Occipital lobe (tissue), 2 donors: ENCODE results near the gene LRP6. TPM values are rescaled to one million over a fixed set of nuclear protein-coding genes. Genes with fewer than 3 reads are reported as not detected.

ENCODE experiments used
- DNase-seq: peaks from one replicate; lab custom pipeline; 2025; lab: John Stamatoyannopoulos, UW
- total RNA-seq: library from RNA; depleted of rRNA; stranded (reverse); fragments of >200 nt; gene quantifications from one replicate; pipeline ENCODE4 v1.2.3, GENCODE V29; 2014

LRP6 gene
- total RNA-seq, 1 donor from 2014 or later, result 95.3 TPM

DNA sequence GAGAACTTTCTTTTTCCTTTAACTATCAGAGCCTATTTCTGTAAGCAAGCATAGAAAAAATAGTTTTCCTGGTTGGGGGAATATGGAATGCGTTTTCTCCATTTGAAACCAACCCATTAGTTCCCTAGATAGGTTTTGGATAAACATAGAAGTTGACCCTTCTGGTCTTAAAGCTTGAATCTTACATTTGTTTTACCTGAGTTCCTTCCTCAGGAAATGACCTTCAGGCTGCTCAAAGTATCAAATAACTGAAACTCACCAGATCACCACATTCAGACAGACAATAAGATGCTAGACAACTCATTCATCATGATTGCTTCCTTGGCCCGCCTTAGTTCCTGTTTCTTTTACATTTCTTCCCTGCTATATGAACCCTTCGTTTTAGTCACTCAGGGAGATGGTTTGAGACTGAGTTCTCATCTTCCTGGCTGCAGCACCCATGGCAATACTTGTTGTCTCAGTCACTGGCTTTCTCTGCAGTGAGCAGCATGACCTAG is 52.2 kb downstream of the LRP6 start:
- DNase-seq, result no peak

DNA sequence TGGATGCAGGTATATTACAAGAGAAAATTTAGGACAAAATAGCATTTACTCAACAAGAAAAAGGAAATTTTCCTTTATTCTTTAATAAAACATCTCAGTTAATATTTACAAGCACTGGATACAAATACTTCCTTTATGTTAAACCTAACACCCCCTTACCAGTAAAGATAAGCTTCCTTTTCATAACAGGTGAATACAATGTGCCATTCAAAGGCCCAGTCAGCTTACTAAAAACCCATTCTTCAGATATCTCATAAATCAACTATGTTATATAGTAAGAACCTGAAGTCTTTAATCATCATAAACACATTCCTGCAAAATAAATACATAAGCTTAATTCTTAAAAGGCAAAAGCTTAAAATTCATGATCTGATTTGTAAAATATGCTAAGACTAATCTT is 52.6 kb downstream of the LRP6 start:
- no peak for DNase-seq

DNA sequence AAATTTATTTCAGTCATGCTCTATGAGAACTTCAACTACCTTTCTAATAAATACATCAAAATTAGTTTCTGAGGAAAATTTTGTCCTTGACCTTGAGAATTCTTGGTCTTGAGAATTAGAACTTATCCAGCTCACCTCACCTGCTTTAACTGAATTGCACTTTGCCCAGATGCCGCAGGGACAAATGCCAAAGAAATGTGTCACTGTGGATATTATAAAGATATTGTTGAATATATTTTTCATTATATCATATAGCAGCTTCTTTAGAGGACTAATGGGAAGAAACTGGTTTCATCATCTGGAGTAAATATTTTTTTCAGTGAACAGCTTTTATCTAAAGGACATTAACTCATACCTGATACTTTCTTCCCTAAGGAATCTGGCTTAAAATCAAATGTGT is 54.1 kb downstream of the LRP6 start:
- no peak for DNase-seq

DNA sequence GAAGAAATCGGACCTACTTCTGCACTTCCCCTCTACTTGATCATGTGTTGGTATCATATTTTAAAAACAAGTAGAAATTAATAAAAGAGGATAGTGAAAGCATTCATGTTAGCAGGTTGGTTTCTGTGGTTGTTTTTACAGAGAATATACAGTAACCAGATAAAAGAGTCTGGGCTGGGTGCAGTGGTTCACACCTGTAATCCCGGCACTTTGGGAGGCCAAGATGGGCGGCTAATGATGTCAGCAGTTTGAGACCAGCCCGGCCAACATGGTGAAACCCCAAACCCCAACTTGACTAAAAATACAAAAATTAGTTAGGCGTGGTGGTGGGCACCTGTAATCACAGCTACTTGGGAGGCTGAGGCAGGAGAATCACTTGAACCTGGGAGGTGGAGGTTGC is 55.9 kb downstream of the LRP6 start:
- no peak for DNase-seq

DNA sequence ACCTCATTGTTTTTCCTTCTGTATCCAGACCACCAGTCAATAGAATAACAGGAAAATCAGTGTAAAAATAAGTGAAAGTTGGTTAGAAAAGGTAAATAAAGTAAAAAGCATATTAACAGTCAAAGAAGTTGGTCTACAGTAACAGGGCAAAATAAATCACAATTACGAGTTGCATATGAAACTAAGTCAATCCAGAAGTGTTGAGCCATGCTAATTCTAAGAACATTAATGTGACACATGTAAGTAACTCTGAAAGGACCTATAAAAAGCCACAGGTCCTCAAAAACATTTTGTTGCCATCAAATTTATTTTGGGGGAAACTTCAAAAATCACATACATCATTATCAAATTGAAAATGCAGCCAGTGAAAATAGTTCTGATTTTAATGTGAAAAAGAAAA is 56.4 kb downstream of the LRP6 start:
- DNase-seq, result no peak

DNA sequence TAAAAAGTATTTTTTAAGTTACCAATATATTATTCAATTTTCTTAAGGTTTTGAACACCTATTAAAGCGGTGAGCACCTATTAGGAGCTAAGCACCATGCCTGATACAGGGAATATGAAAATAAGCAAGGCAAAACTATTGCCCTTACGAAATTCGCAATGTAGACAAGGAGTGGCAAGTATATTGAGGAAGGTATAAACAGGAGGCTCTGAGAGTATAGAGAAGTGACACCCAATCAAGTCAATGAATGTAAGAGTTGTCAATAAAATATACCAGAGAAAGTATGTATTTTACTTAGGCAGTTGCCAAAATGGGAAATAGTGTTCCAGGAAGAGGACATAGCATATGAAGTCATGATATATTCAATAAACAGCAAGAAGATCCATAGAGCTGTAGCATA is 57.2 kb downstream of the LRP6 start:
- DNase-seq, result no peak

DNA sequence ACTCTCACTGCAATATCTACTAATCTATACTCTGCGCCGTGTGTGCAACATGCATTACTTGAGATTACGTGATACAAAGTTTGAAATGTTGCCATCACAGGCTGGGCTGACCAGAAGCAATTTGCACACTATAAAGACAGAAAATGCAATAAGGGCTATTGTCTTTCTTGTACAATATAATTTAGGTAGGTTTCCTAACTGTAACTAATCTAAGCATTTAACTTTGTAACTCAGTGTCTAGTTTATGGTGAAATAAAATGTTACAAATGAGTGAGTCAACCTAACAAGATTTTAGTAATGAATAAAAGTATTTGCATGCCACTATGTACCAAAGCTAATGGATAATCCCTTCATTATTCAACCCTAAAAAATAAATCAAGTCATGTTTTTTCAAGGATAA is 57.8 kb downstream of the LRP6 start:
- DNase-seq, result no peak

DNA sequence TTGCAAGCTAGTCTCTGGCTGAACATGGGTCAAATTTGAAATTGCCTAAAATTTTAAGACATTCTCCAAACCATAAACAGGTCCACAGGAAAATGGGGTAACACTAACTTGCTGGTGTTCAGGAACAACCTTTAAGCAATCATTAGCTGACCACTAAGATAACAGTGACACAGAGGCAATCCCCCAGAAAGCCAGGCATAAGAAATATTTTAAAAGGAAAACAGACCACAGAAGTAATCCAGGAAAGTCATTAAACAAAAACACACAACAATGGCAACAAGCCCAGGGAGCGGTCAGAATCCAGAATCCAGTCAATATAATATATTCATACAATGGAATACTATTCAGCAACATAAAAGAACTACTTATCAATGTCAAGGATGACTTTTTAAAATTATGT is 59.1 kb downstream of the LRP6 start:
- no peak for DNase-seq

DNA sequence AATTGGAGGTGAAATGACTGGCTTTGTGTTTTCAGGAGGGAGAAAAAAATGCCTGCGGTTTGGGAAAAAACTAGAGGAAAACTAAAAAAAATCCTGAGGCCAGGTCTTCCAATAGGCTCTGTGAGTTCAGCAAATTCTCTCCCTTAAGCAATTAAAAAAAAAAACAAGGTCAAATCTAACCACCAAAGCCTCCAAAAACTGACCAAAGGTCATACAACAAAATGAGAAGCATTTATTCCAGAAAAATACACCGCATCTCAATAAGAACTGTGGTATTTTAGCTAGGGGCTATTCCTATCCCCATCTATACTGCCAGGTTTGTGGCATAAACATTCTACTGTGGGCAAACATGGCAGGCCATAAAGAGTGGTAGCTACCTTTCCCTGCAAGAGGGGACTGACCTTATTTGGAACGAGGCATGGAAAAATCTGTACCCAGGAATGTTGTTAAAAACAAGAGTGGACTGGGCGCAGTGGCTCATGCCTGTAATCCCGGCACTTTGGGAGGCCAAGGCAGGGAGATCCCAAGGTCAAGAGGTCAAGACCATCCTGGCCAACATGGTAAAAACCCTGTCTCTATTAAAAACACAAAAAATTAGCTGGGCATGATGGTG is 60.0 kb downstream of the LRP6 start:
- DNase-seq, result no peak

DNA sequence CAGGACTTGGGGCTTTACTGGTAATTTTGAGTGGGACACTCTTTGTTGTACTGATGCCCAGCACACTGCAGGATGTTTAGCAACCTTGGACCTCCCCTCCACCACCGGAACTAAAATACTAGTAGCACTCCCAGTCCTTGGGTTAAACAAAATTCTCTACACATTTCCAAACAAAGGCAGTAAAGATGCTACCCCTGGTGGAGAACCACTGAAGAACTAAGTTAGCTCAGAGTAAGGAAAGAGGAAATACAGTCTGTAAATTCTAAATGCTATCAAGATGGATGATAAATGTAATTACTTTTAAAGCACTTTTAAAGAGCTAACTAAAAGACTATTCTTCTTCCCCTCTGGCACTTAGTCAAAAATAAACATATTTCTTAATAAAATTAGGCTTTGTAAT is 64.1 kb downstream of the LRP6 start:
- no peak for DNase-seq

DNA sequence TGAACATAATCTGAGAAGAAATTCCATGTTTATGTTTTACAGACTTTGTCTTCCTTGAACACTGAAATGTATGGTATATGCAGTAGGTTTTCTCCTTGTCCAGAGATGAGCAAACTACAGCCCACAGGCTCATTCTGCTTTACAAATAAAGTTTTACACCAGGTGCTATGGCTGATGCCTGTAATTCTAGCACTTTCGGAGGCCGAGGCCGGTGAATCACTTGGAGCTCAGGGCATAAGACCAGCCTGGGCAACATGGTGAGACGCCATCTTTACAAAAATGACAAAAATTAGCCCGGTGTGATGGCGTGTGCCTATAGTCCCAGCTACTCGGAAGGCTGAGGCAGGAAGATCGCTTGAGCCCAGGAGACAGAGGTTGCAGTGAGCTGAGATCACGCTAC is 64.7 kb downstream of the LRP6 start:
- no peak for DNase-seq

DNA sequence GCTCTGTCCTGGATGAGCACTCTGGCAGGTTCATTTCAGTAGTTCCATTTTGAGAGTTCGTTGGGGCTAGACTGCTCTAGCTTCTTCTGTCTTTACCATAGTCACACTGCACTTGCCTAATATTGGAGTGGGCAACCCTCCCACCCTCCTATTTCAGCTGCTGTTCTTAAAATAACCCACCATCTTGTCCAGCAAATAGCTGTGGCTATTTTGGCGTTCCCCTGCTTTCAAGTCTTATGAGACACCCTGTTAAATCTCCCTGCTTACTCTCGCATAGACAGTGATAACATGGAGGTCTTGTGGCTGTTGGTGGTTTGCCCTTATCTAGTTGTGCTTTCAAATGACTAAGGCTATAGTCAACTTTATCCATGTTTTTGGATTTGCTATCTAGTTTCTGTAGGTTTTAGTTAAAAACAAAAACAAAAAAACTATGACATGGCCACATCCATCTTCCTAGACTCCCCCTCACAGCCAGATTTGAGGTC is 65.5 kb downstream of the LRP6 start:
- no peak for DNase-seq

DNA sequence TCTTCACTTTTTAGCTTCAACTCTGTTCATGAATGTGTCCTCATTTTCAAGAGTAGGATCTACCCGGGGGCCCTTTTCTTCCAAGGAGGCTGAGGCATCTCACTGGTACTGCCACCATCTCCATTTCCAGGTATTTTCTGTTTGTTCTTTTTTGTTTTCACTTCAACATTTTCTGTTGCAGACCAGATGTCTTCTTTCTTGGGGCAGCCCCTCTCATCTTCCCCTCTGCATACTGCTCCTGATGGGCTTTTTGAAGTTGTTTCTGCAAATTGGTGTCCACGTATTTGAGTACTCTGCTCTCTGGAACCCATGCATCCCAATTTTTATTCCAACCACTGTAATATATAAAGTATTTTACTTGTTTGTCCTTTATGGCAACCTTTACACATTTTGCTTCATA is 66.5 kb downstream of the LRP6 start:
- DNase-seq, result no peak

DNA sequence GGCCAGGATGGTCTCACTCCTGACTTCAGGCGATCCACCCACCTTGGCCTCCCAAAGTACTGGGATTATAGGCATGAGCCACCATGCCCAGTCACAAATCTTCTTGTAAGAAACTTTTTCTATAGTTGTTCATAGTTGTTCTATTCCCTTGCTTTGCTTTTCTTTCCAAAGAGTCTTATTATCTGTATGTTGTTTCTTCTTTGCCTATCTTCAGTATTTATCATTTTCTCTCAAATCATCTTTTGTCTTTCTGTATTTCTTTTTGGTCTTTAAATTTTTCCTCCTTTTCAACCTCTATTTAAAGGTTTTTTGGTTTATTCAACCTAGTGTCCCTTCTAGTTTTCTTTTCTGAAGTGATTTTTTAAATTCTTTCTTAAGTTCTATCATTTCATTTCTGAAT is 68.7 kb downstream of the LRP6 start:
- no peak for DNase-seq

DNA sequence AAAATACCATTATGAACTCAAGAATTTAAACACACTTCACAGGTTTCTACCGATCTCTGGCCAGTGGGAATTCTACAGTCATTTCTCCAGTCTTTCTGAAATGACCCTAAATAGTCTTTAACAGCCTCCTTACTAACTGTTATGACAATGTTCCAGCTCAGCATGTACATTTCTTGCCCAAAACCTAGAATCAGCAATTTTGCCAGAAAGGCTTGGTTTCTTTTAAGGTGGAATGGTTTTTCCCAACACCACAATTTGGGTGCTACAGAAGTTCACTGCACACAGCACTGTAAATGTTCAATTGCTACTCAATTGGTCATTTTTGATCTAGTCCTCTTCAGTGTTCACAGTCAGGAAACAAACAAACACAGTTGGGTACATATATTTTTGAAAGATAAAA is 69.7 kb downstream of the LRP6 start:
- DNase-seq, result no peak

DNA sequence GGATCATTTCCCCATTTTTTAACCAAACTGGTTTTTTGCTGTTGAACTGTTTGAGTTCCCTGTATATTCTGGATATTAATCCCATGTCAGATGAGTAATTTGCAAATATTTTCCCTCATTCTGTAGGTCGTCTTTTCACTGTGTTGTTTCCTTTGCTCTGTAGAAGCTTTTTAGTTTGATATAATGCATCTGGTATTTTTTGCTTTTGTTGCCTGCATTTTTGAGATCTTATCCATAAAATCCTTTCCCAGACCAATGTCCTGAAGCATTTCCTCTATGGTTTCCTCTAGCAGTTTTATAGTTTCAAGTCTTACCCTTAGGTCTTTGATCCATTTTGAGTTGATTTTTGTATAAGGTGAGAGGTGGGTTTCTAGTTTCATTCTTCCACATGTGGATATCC is 71.3 kb downstream of the LRP6 start:
- DNase-seq, result no peak

DNA sequence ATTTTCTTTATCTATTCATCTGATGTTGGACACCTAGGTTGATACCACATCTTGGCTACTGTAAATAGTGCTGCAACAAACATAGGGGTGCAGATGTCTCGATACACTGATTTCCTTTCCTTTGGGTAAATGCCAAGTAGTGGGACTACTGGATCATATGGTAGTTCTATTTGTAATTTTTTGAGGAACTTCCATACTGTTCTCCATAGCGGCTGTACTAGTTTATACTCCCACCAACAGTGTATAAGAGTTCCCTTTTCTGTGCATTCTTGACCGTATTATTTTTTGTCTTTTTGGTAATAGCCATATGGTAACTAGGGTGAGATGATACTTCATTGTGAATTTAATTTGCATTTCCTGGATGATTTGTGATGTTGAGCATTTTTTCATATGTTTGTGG is 71.8 kb downstream of the LRP6 start:
- no peak for DNase-seq

DNA sequence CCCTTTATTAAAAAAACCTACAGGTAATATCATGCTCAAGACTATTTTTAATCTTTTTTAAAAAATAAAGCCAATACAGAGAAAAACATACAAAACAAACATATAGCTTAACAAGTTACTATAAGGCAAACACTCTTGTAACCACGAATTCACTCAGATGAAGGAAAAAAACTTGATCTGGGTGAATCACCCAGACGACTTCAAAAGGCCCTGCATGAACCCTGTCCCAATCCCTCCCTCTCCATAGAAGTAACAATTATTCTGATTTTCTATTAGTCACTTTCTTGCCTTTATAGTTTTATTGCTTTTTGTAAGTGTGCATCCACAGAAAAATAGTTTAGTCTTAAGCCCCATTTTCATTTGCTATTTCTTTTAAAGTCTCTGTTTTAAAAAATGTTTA is 72.6 kb downstream of the LRP6 start:
- DNase-seq, result no peak

DNA sequence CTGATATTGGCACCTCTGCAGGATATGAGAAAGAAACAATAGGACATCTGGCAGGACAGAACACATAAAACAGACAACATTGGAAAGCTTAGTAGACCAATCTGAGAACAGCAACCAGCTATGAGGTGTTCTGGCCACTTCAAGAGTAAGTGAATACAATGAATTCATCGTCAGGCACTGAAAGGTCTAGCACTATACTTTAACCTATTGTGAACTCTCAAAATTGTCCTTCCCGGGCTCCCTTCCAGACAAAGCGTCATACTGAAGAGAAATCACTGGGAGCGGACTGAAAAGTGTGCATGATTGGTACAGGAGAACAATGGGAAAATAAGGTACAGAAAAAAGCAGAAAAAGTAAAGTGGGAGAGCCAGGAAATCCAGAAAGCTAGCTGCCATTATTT is 75.8 kb downstream of the LRP6 start:
- DNase-seq, result no peak

DNA sequence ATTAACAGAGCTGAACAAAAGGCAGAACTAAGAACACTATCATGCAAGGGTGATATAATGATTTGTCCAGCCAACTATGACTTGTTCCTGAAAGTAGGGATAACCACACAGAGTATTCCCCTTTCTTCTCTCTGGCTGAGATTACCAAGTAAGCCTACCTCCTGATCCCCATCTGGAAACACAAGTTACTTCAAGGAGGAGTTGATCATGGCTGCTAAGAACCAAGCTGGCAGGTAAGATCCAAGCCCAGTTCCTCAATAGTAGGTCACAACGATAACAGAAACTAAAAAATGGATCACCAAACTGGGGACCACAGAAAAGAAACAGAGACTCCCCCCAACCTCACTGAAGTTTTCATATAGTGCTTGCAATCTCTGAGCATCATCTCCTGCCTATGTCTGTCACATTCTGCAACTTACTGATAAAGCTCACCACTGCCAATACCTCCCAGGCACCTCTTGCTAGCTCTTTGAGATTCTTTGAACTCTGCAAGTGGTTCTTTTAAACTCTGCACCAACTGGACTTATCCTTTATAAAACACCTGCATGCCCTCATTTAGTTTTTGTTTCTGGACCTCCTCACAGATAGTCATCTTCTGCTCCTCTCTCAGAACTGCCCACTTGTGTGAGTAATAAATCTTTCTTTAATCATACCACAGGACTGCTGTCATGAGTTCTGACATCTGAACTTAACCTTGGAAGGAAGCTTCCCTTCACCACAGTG is 76.6 kb downstream of the LRP6 start:
- DNase-seq, result no peak

DNA sequence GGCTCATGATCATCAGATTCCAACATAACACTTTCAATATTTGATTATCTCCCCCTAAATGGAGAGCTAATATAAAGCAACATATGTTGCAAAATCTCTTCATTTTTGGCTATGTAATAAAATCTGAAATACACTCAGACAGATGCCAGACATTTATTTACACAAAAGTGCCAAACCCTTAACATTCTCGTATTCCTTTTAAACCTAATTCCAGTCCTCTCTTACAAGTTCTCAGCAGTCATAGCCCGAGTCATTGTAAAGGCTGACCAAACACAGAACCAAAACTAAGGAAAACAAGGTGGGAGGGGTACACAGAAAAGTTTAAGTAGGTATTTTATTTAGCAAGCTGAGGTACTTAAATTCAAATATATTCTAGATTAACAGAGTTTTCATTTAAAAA is 81.4 kb downstream of the LRP6 start:
- no peak for DNase-seq

DNA sequence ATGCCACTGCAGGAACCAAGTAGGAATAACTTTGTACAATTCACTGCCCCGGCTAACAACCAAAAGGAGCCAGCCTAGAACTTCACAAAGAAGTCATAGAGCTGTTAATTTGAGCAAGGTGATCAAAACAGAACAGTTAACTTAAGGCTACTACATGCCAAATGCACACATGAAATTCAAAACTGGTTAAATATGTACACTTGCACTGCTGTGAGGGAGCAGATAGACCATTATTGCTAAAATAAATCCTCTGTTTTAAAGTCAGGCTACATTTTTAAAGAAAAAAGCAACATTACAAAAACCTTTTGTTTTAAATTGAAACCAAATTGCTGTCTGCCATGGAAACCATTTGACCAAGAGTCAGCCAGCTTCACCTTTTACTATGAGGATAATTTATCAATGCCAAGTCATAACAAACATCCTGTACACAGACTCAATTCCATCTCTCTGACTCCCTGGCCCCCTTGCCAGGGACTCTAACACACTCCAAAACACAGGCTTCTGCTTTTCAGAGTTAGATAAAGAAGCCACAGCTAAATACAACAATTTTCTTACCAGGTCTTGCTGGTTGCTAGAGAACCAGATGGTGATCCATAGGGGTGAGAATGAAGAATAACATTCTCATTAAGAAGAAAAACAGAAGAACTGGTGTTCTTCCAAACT is 84.0 kb downstream of the LRP6 start:
- no peak for DNase-seq

DNA sequence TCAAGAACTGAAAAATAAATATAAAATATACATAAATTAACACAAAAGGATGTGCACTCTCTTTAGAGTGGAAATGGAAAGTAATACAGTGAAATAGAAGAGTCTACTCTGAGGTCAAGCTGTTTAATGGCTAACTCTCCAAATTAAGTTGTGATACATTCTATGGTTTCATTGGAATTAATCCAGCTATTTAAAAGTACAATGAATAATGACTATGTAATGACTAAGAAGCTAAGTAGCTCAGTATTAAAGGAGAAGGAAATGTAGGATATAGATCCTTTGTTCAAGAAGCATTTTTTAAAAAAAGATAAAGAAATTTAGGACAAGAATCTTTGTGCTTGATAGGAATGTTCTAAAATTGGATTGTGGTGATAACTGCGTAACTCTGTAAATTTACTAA is 85.3 kb downstream of the LRP6 start:
- DNase-seq, result no peak
